GM18868 (cell line): ENCODE data around the gene ATOH8.

Experiments
- ATAC-seq: cut with Tn5 transposase; IDR thresholded peaks from one replicate; pipeline ENCODE4 v1.9.1; 2021; ENCODE audit warnings: mild to moderate bottlenecking, moderate library complexity; ENCODE audit not compliant: unreplicated experiment

ATOH8 gene

DNA sequence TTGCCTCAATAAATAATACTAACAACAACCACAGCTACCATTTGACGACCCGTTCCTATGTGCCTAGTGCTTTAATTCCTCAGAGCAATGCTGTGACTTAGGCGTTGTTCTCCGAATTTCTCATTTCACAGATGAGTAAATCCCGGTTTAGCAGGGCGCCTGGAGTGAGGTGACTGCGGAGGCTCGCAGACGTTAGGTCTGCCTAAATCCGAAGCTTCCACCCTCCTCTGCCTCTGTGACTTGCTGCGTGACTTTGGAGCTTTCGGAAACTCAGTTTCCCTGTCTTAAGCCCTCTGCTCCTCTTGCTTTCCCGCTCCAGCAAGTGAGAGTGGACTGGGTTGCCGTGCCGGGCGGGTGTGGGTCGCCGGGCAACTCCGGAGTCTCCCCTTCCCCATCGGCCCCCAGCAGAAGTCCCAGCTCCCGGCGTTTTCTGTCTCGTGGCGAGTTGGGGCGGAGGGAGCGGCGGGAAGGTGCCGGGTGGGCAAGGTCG, 711 bp upstream of the ATOH8 start:
- no peak for ATAC-seq

GRCh38 chr2:85754313-85755095, 713 bp downstream of the ATOH8 start:
- no peak for ATAC-seq

DNA sequence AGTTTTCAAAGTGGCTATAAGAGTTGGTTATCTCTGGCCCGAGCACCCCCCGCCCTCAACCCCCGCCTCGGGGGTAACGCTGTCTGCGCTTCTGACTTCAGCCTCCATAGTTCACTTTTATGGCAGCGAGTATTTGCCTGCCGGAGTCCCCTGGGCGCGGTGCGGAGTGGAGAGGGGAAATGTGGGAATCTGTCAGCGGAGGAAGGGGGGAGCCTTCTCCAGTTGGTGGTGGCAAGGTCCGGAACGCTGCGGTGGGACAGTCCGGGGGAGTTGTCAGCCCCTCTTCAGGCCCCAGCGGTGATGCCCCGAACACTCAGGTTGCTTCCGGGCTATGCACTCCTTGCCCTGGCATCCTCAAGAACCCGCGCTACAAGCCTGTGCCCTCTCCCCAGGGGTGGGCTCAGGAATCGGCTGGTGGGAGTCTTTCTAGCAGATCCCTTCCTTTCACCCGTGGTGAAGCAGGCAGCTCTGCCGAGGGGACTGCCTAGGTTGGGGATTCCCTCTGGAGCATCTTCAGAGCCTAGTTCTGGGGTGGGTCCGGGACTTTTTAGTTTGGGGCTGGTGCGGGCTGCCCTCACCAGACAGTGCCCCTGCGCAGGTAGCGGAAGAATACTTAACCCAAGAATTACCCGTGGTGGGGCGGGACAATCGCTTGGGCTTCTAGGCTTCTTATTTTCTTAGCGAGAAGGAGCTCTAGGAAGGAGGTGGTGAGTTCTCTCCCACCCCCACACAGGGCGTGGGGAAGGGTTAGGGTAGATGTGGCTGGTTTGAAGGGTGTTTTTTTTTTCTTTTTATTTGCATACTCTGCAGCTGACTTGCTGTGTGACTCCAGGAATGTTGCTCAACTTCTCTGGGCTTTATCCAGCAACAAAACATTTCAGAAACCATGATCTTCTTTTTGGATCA, 1.6 kb downstream of the ATOH8 start:
- no peak for ATAC-seq

- ATAC-seq, result no peak
Measured at GRCh38 chr2:85756195-85756594, 2.4 kb downstream of the ATOH8 start.

DNA sequence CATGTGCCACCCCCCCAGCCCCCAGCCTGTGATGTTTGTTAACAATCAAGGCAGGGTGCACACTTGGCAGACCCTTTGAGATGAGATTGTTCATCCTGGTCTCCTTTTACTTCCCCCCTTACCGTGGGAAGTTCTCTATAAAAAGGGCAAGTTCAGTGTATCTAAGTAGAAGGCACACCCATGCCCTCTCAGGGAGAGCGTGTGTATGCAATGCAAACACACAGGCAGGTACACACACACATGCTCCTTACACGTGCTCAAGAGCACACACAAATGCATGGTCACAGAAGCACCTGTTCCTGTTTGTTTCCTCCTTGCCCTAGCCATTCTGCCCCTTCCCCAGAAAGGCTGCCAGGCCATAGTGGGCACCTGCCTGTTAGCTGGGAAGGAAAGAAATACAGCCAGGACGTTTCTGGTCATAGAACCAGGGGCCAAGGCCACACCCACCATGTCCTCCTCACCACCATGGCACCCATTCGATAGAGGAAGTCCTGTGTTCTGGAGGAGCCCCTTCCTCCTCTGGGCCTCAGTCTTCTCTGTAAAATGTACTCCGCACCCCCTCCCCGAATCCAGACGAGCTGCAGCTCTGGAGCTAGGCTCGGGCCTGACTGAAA, 3.1 kb downstream of the ATOH8 start:
- no peak for ATAC-seq

DNA sequence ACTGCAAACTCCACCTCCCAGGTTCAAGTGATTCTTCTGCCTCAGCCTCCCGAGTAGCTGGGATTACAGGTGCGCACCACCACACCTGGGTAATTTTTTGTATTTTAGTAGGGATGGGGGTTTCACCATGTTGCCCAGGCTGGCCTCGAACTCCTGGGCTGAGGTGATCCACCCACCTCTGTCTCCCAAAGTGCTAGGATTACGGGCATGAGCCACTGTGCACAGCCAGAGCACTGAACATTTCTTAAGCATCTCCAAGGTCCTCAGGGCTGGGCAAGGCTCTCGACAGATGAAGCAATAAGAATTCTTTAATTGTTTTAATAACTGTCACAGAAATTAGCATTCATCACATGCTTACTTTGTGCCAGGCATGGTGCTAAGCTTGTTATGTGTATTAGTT, 4.1 kb downstream of the ATOH8 start:
- ATAC-seq, result no peak

DNA sequence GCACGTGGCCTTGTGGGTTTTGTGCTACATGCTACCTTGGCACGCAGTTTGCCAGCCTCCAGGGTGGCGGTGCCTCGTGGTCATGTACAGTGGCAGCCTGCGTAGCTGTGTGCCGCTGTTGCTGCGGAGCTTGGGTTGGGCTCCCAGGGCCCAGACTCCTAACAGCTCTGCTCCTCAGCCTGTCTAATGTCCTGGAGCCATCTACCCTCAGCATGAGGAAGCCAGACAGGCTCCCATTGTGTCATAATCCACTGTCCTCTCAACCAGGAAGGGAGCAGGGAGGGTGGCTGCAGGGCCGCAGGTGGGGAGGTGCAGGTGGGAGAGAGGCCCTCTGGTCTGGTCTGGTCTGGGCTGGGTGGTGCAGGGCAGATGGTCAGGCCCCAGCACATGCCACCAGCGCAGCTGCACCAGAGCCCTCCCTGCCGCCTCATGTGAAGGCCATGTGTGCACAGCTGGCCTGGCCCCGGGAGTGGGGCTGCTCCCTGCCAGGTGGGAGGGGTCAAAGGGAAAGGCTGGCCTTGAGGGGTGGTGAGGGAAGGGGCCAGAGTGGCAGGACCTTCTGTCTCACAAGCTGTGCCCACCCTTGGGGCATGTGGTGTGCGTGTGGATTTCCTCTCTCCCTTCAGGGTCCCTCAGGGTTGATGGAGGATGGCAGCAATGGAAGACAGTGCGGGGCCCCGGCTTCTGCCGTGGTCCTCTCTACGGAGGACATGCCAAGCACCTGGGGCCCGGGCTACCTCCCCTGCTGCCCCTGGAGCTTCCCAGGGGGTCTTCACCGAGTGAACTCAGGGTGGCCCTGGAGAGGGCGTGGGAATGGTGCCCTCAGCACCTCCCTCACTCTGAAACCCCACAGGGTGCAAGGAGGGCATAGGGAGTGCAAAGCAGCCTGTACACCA, 4.8 kb downstream of the ATOH8 start:
- ATAC-seq, result no peak

DNA sequence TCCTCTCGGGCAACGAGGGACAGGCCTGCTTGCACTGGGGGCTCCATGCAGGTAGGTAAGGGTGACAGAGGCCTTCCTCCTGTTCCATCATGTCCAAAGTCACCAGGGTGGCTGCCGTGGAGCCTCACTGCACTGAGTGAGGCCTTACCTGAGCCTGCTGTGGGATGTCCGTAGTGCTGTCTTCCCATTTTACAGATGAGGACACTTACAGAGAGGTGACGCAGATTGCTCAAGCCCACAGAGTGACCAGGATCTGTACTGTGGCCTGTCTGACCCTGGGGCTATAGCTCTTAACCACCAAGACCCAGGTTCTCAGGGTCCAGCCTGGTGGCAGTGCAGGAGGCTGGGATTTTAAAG, 5.4 kb downstream of the ATOH8 start:
- ATAC-seq, result no peak

DNA sequence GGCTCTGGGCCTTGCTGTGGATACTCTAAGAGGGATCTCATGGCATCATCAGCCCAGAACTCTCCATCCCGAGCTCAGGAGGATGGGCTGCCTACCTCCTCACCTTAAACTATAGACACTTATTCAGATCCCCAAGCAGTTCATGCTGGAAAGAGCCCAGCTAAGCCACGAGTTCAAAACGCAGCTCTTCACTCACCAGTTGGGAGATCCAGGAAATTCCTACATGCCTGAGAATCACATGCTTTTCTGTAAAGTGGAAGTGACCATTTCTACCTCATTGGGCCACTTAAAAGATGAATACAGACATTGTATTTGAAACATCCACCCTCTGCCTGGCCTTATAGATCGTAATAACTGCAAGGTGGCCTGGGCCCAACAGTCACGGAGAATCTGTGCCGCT, 6.6 kb downstream of the ATOH8 start:
- no peak for ATAC-seq

GRCh38 chr2:85760872-85761271, 7.1 kb downstream of the ATOH8 start:
- no peak for ATAC-seq

GRCh38 chr2:85761512-85761944, 7.7 kb downstream of the ATOH8 start:
- ATAC-seq, result no peak

- no peak for ATAC-seq
Measured at GRCh38 chr2:85761946-85762345, 8.2 kb downstream of the ATOH8 start.

GRCh38 chr2:85763132-85763531, 9.3 kb downstream of the ATOH8 start:
- no peak for ATAC-seq

DNA sequence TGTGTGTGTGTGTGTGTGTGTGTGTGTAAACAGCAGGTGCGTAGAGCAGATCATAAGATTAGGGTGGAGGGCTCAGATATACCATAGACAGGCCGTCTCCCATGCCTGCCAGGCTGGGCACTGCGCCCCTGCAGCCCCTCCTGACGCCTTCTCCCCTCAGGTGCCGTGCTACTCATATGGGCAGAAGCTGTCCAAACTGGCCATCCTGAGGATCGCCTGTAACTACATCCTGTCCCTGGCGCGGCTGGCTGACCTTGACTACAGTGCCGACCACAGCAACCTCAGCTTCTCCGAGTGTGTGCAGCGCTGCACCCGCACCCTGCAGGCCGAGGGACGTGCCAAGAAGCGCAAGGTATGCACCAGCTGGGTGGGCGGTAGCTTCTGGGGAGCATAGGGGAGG, 10.0 kb downstream of the ATOH8 start:
- no peak for ATAC-seq

DNA sequence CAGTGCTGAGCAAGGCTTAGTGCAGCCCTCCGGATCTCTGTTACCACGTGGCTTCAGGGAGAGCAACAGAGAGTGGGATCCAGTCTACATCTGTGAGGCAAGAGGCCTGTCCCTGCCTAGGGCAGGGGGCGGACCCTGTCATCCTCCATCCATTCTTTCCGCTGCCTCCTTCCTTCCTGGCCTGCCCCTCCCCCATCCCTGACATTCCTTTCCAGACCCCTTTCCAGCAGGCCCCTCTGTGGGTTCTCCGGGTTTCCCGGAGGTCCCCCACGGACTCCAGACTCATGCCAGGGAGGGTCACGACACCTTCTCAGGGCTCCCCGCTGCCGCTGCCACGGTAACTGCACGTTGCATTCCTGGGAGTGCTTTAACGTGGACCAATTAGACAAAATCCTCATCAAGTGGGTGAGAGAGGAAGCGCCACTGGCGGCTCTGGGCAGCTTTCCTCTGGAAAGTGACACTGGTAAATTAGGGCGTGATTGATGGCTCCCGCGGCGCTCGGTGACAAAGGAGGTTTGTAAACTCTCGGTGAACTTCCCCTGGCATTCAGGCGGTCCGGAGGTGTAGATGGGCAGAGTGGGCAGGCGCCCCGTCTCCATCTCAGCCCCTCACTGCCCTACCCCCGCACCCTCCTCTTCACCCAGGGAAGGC, 11.4 kb downstream of the ATOH8 start:
- ATAC-seq, result no peak

DNA sequence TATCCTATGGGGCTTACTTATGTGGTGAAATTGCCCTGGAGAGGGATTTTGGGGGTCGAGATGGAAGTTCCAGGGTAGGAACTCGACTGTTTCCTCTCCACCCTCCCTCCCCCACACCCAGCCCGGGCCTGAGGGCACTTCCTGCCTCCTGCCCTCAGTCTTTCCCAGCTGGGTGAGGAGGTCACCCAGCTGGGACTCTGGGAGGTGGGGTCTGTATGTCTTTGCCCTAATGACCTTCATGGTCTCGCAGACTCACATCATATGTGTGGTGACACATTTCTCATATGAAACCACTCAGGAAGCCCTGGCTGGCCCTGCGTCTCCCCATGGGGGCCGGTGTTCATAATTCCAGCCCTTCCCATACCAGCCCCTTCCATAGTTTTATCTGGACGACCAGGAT, 12.4 kb downstream of the ATOH8 start:
- no peak for ATAC-seq

- no peak for ATAC-seq
Measured at GRCh38 chr2:85767803-85768665, 14.2 kb downstream of the ATOH8 start.

- no peak for ATAC-seq
Measured at GRCh38 chr2:85768713-85769112, 14.9 kb downstream of the ATOH8 start.
